VCaP (cell line): ENCODE results near the gene ACMSD.
"Not testable (repeated sequence)": the region's sequence is repeated elsewhere in the genome, so short reads cannot be mapped to it uniquely, and the experiment has no call there.

Experiments used
- H3K27ac ChIP-seq: fragments of 450-650 bp; 2 replicates; pipeline ENCODE4 v1.5.1; 2017
- TF ChIP-seq, protein P1 (sequence below): fragments of 450-650 bp; conservative IDR thresholded peaks from 2 replicates; pipeline ENCODE4 v1.5.1; 2017; ENCODE audit warnings: mild to moderate bottlenecking, moderate library complexity

ACMSD gene

DNA sequence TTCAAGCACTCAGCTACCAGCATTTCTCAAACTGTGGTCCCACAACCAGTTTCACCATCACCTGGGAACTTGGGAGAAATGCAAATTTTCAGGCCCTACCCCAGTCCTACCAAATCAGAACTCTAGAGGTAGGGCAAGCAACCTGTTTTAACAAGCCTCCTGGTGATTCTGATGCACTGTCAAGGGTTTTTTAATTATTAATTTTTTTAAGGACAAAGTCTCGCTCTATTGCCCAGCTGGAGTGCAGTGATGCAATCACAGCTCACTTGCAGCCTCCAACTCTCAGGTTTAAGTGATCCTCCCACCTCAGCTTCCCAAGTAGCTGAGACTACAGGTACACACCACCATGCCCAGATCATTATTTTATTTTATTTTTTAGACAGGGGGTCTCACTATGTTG is 7.8 kb downstream of the ACMSD start:
- H3K27ac ChIP-seq: peak overlapping the region; percentile 4; the same call in 1 of the 2 replicates
- TF ChIP-seq, protein P1, sequence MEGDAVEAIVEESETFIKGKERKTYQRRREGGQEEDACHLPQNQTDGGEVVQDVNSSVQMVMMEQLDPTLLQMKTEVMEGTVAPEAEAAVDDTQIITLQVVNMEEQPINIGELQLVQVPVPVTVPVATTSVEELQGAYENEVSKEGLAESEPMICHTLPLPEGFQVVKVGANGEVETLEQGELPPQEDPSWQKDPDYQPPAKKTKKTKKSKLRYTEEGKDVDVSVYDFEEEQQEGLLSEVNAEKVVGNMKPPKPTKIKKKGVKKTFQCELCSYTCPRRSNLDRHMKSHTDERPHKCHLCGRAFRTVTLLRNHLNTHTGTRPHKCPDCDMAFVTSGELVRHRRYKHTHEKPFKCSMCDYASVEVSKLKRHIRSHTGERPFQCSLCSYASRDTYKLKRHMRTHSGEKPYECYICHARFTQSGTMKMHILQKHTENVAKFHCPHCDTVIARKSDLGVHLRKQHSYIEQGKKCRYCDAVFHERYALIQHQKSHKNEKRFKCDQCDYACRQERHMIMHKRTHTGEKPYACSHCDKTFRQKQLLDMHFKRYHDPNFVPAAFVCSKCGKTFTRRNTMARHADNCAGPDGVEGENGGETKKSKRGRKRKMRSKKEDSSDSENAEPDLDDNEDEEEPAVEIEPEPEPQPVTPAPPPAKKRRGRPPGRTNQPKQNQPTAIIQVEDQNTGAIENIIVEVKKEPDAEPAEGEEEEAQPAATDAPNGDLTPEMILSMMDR: no peak

GRCh38 chr2:134847582-134847981 is 9.2 kb downstream of the ACMSD start:
- H3K27ac ChIP-seq: not testable (repeated sequence)

- TF ChIP-seq, protein P1: no peak
- no peak overlapping the region for H3K27ac ChIP-seq
Observed at GRCh38 chr2:134852518-134852917, 14.1 kb downstream of the ACMSD start.

GRCh38 chr2:134855709-134856108 is 17.3 kb downstream of the ACMSD start:
- TF ChIP-seq, protein P1: no peak
- no peak overlapping the region for H3K27ac ChIP-seq

DNA sequence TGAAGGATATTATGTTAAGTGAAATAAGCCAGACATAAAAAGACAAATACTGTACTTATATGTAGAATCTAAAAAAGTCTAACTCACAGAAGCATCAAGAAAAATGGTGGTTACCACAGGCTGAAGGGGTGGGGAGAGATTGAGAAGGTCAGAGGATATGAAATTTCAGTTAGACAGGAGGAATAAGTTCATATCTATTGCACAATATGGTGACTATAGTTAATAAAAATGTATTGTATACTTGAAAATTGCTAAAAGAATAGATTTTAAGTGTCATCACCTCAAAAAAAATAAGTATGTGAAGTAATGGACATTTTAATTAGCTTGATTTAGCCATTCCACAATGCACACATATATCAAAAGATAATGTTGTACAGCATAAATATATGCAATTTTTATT is 19.8 kb downstream of the ACMSD start:
- TF ChIP-seq, protein P1: no peak

DNA sequence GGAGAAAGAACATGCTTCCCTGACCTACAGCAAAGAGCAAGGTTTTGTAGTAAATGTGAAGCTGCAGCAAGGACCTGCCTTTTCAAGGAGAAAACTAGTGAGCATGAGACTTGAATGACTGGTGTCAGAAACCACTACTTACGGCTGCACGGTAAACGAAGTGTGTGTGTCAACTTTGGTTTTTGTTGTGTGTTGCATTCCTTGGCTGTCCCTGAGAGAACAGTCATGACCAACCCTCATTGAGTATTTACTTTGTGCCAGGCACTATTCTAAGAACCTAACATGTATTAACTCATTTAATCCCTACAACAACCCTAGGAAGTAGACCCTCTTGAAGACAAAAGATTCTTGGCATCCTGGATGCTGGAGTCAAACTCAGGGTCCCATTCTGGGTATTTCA is 22.8 kb downstream of the ACMSD start:
- TF ChIP-seq, protein P1: no peak
- no peak overlapping the region for H3K27ac ChIP-seq

More for the DNA sequence above, 19.8 kb downstream of the ACMSD start:
- H3K27ac ChIP-seq: no peak overlapping the region

DNA sequence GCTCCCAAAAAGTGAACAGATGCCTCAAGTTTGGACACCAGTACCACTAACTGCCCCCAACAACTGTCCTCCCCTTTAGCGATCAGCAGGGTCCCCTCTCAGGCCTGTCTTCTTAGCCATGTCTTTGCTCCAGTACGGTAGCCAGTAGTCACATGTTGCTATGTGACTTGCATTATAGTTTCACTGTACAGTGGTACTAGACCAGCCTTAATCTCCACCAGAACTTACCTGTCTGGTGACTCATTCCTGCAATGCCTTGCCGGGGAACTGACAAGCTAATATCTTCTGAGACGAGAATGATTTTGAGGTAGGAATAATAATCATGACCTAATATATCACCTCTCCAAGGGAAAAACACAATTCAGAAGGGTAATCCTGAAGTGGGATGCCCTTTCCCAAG is 23.7 kb downstream of the ACMSD start:
- TF ChIP-seq, protein P1: no peak
- H3K27ac ChIP-seq: no peak overlapping the region

DNA sequence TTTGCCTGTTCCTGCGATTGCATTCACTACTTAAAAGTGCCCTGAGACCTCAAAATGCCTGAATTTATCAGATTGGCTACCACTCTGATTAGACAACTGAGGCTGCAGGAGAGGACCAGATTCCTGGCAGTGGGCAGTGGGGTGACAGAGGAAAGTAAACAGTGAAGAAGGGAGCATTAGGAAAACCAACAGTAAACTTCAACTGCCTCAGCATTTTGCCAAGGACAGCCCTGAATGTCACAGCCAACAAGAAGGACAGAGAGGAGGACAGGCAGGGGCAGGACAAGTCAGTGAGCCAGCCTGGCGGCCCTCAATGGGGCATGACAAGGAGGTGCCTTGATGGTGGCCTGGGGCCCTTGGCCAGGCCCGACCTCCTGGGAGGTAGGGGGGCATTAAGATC is 24.3 kb downstream of the ACMSD start:
- H3K27ac ChIP-seq: no peak overlapping the region
- TF ChIP-seq, protein P1: no peak
